Peyer's patch (tissue), 4 donors: Measurements from ENCODE around the gene DHRSX.

Source experiments
- CTCF ChIP-seq, 6 experiments: fragments of 450-650 bp in 4 of 6; fragments of 200-600 bp in 2 of 6; sonication (generic) in 1 of 6; IDR thresholded peaks; one replicate each; pipeline ENCODE4 v1.5.1; 2017 to 2019; ENCODE audit warnings: antibody characterized with exemption in 6 of 6, mild to moderate bottlenecking in 3 of 6, moderate library complexity in 1 of 6
- POLR2A ChIP-seq, 2 donors: fragments of 450-650 bp; IDR thresholded peaks; one replicate each; pipeline ENCODE4 v1.5.1; 2017; ENCODE audit warnings: antibody characterized with exemption in 2 of 2, mild to moderate bottlenecking in 2 of 2, moderate library complexity in 2 of 2

GRCh38 chrX:2387614-2388239, 113.0 kb downstream of the DHRSX start:
- TF ChIP-seq CTCF (IDR thresholded peaks at IDR 0.05) (no peak), POLR2A (IDR thresholded peaks at IDR 0.05) (no peak)
